T-cell (primary cell): ENCODE data around the gene SUFU. TPM values are rescaled to one million over a fixed set of nuclear protein-coding genes. Genes with fewer than 3 reads are reported as not detected.

ENCODE experiments used
- ATAC-seq, 4 experiments: fragments of 200-7000 bp in 3 of 4; fragments of 150-1000 bp in 1 of 4; cut with Tn5 transposase; replicated peaks in 1 of 4; 1 replicate in 3 of 4; 2 replicates in 1 of 4; pipeline ENCODE4 v1.10.0; 2021; ENCODE audit warnings: moderate library complexity in 3 of 4, mild to moderate bottlenecking in 2 of 4, moderate number of reproducible peaks in 1 of 4
- CTCF ChIA-PET, 2 donors: fragments of 300-600 bp; sonication (Branson Sonifier 250); formaldehyde crosslinking; loops; one replicate each; lab custom pipeline; 2022; ENCODE audit warnings: antibody characterized with exemption in 2 of 2; lab: Charles Lee
- POLR2A ChIA-PET, 2 donors: fragments of 300-600 bp; sonication (Branson Sonifier 250); formaldehyde crosslinking; loops; one replicate each; lab custom pipeline; 2022; ENCODE audit warnings: antibody characterized with exemption in 2 of 2; lab: Charles Lee
- DNase-seq, 35 experiments: peaks; one replicate each; pipeline versions ENCODE4 v3.0.0 to v3.0.0-alpha.2; 2013 to 2023
- H3K27ac ChIP-seq: one replicate; pipeline ENCODE4 v1.5.1; 2013; ENCODE audit warnings: low read length
- H3K27me3 ChIP-seq, 2 experiments: replicated peaks in 1 of 2; 1 replicate in 1 of 2; 2 replicates in 1 of 2; pipeline versions ENCODE4 v1.6.1 to v1.7.0; 2013; ENCODE audit warnings: low read length in 1 of 2, mixed read lengths in 1 of 2; ENCODE audit not compliant: control insufficient read depth in 2 of 2, insufficient read depth in 2 of 2; ENCODE audit errors: extremely low read depth in 1 of 2
- H3K36me3 ChIP-seq, 2 donors: 1 replicate in 1 of 2; 2 replicates in 1 of 2; pipeline versions ENCODE4 v1.6.1 to v1.7.0; 2013; ENCODE audit warnings: low read length in 1 of 2; ENCODE audit not compliant: control insufficient read depth in 2 of 2, insufficient read depth in 1 of 2; ENCODE audit errors: extremely low read depth in 1 of 2
- H3K4me1 ChIP-seq, 2 experiments: 1 replicate in 1 of 2; 2 replicates in 1 of 2; pipeline versions ENCODE4 v1.6.1 to v1.7.0; 2013; ENCODE audit warnings: low read length in 2 of 2, mixed read lengths in 1 of 2; ENCODE audit not compliant: insufficient read depth in 2 of 2, control insufficient read depth in 1 of 2; ENCODE audit errors: extremely low read depth in 1 of 2
- H3K4me3 ChIP-seq, 2 donors: 1 replicate in 1 of 2; 2 replicates in 1 of 2; pipeline versions ENCODE4 v1.5.1 to v1.7.0; 2013; ENCODE audit warnings: mild to moderate bottlenecking in 2 of 2, low read length in 1 of 2, moderate library complexity in 1 of 2; ENCODE audit not compliant: control insufficient read depth in 1 of 2; ENCODE audit errors: extremely low read depth in 1 of 2
- H3K9me3 ChIP-seq: 2 replicates; pipeline ENCODE4 v1.7.0; 2013
- H3K27ac Mint-ChIP-seq, 2 donors: one replicate each; pipeline ENCODE4 v1.8.0; 2020 to 2021; ENCODE audit warnings: mild to moderate bottlenecking in 2 of 2, mixed read lengths in 2 of 2
- H3K27me3 Mint-ChIP-seq, 2 donors: one replicate each; pipeline ENCODE4 v1.8.0; 2021 to 2022; ENCODE audit warnings: mixed read lengths in 2 of 2
- H3K36me3 Mint-ChIP-seq: one replicate; pipeline ENCODE4 v1.8.0; 2021; ENCODE audit warnings: mixed read lengths
- H3K4me1 Mint-ChIP-seq, 3 donors: one replicate each; pipeline ENCODE4 v1.8.0; 2020 to 2022; ENCODE audit warnings: mixed read lengths in 3 of 3, mild to moderate bottlenecking in 1 of 3
- H3K4me3 Mint-ChIP-seq, 3 donors: one replicate each; pipeline ENCODE4 v1.8.0; 2020 to 2022; ENCODE audit warnings: mild to moderate bottlenecking in 3 of 3, mixed read lengths in 3 of 3, moderate library complexity in 3 of 3
- H3K9me3 Mint-ChIP-seq, 3 donors: one replicate each; pipeline ENCODE4 v1.8.0; 2020 to 2022; ENCODE audit warnings: mixed read lengths in 3 of 3
- WGBS: methylation state at CpG from one replicate; pipeline ENCODE4 v1.1.5; 2013; ENCODE audit warnings: missing lambda C conversion rate; ENCODE audit not compliant: insufficient coverage; 5-methylcytosine and 5-hydroxymethylcytosine counted together
- total RNA-seq, 35 experiments: library from RNA in 6 of 35; stranded (reverse) in 6 of 35; fragments of 120-200 nt in 1 of 35; gene quantifications; one replicate each; pipeline versions ENCODE4 v1.2.1 to v1.2.4 and lab custom pipeline; 2013 to 2026

SUFU gene
- total RNA-seq, 5 donors from 2014 or later (not counting 1 experiment from before 2014, with no cell fraction given), result 13.2 to 16.4 (median 15.4) TPM

DNA sequence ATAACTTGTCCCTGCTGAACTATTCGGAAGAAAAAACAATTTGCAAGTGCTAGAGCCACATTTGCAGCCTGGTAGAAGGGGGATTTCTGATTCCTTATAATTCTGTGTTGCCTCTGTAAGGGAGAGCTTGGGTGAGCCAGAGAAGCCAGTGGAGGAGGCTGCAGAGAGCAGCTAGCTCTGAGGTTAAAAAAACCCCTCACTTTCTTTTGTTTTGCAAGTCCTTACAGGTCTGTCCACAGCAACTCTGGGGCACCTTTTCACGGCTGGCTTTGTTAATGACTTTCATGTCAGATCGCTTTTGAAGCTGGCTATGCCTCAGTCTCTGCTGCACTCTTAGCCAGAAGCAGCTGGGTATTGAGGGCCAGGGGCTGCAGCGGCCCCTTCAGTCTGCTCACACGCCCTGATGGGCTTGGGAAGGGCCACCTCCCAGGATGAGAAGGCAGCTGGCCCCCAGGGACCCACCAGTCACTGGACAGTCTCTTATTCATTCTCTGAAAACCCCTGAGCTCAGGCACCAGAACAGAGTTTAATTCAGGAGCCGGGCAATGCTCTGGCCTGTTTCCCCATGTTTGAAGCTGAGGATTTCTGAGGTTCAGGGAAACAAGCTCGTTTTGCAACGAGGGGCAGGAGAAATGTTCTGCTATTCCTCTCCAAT is 171.4 kb downstream of the SUFU start:
- no peaks in the 10 kb centered on the region for H3K27me3 ChIP-seq
- ChIA-PET POLR2A (interaction anchor here (0.5 to 1.2 kb wide), 4 partner anchors 32 to 91 kb away, joined by 3 to 5 read pairs (median 3); partner anchors contain the start of gene ARL3 (in 1 of the 2)), CTCF (interaction anchor here (0.5 to 1.7 kb wide), 5 partner anchors 11 to 61 kb away, joined by 3 to 4 read pairs (median 3); no protein-coding TSS in a partner anchor)
- H3K4me3 Mint-ChIP-seq, result peak overlapping the region; percentile 72 to 78 (median 74)
- H3K9me3 Mint-ChIP-seq, result no peaks in the 10 kb centered on the region
- H3K4me3 ChIP-seq, result peak overlapping the region; percentile 6 to 35
- DNase-seq, result peak in 1 of 35 experiments; percentile 45
- no peaks in the 10 kb centered on the region for H3K9me3 ChIP-seq
- H3K4me1 ChIP-seq, result peaks cover 30 to 43% of the 10 kb centered on the region in 2 experiments
- H3K36me3 Mint-ChIP-seq, result peaks cover 2% of the 10 kb centered on the region
- WGBS, result 84% methylated on average over 5 of the region's 8 CpGs
- peaks cover 42 to 60% (median 50%) of the 10 kb centered on the region in 3 donors for H3K4me1 Mint-ChIP-seq
- no peaks in the 10 kb centered on the region for H3K36me3 ChIP-seq
- peak overlapping the region; percentile 90 to 96 for H3K27ac Mint-ChIP-seq
- H3K27ac ChIP-seq, result peak overlapping the region; percentile 67
- no peak for ATAC-seq
- no peaks in the 10 kb centered on the region for H3K27me3 Mint-ChIP-seq

- no peaks in the 10 kb centered on the region for H3K27me3 ChIP-seq
- H3K27ac ChIP-seq, result peak overlapping the region; percentile 67
- peak overlapping the region in 1 of 2 donors; percentile 12 for H3K4me3 ChIP-seq
- ChIA-PET CTCF (interaction anchor here in 1 of 2 donors (0.6 to 1.7 kb wide), 5 partner anchors 12 to 277 kb away, joined by 3 to 4 read pairs (median 3); partner anchors contain the start of genes ARL3 and SFXN2), POLR2A (interaction anchor here (0.5 to 1.2 kb wide), 5 partner anchors 9 to 91 kb away, joined by 3 to 5 read pairs (median 3); partner anchors contain the start of gene ARL3 (in 1 of the 2))
- Mint-ChIP-seq H3K4me1 (peaks cover 42 to 62% (median 50%) of the 10 kb centered on the region in 3 donors), H3K27ac (peak overlapping the region; percentile 90 to 96), H3K9me3 (no peaks in the 10 kb centered on the region), H3K4me3 (peak overlapping the region in 2 of 3 donors; percentile 21 to 78), H3K27me3 (no peaks in the 10 kb centered on the region), H3K36me3 (peaks cover 5% of the 10 kb centered on the region)
- peak in 1 of 35 experiments; percentile 38 for DNase-seq
- peaks cover 30 to 42% of the 10 kb centered on the region in 2 experiments for H3K4me1 ChIP-seq
- 65% methylated on average over 7 of the region's 16 CpGs for WGBS
- no peaks in the 10 kb centered on the region for H3K36me3 ChIP-seq
- ATAC-seq, result no peak
- no peaks in the 10 kb centered on the region for H3K9me3 ChIP-seq
Observed at GRCh38 chr10:102675666-102676533, 172.1 kb downstream of the SUFU start.

- Mint-ChIP-seq H3K27me3 (no peaks in the 10 kb centered on the region), H3K9me3 (no peaks in the 10 kb centered on the region), H3K27ac (peak overlapping the region; percentile 72 to 96), H3K4me3 (peak overlapping the region in 1 of 3 donors; percentile 78), H3K36me3 (peaks cover 7% of the 10 kb centered on the region), H3K4me1 (peaks cover 47 to 67% (median 53%) of the 10 kb centered on the region in 3 donors)
- WGBS, result 86% methylated on average over 1 of the region's 9 CpGs
- no peak for ATAC-seq
- H3K36me3 ChIP-seq, result no peaks in the 10 kb centered on the region
- ChIA-PET CTCF (interaction anchor here in 1 of 2 donors (0.6 to 0.8 kb wide), 3 partner anchors 18 to 278 kb away, joined by 3 to 4 read pairs (median 3); partner anchors contain the start of genes ARL3 and SFXN2), POLR2A (interaction anchor here (0.7 to 1.1 kb wide), 2 partner anchors 10 to 31 kb away, joined by 3 to 4 read pairs; no protein-coding TSS in a partner anchor)
- H3K27ac ChIP-seq, result no peak overlapping the region
- DNase-seq, result no peak
- H3K4me1 ChIP-seq, result peaks cover 34 to 46% of the 10 kb centered on the region in 2 experiments
- no peaks in the 10 kb centered on the region for H3K27me3 ChIP-seq
- H3K4me3 ChIP-seq, result no peak overlapping the region
- no peaks in the 10 kb centered on the region for H3K9me3 ChIP-seq
Observed at GRCh38 chr10:102676534-102677315, 173.0 kb downstream of the SUFU start.

DNA sequence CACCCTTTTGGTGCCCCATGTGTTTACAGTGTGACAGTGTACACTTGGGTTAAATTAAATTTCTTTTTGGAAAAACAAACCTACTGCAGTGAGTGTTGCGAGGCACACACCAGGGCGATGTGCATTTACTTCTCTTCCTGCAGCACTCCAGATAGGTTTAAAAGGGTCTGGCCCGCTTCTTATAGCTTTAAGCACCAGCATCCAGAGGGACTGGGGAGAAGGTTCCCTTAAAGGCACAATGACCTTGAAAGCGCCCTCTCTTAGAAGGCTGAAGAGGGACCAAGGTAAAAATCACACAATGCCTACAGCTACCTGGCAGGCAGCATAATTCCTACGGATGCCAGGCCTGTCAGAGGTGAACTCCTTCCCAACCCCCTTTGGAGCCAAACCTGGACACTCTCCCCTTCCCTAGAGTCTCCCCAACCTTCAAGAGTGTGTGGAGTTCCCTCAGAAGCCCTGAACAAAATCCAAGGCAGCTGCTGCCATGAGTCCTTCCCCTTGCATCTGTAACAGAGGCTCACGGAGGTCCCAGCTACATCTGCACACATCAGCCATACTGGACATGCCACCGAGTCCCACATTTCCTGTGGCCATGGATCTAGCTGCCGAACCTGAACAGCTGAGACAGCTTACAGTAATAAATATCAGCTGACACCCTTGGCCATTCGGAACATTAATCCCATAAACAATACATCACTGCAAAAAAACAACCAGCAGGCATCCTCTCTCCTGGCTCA is 173.7 kb downstream of the SUFU start:
- no peaks in the 10 kb centered on the region for H3K9me3 Mint-ChIP-seq
- Histone ChIP-seq H3K9me3 (no peaks in the 10 kb centered on the region), H3K4me1 (peaks cover 40 to 53% of the 10 kb centered on the region in 2 experiments), H3K27ac (no peak overlapping the region), H3K4me3 (no peak overlapping the region), H3K36me3 (peaks cover 0 to 4% of the 10 kb centered on the region in 2 donors), H3K27me3 (no peaks in the 10 kb centered on the region)
- no peaks in the 10 kb centered on the region for H3K27me3 Mint-ChIP-seq
- no peak for ATAC-seq
- DNase-seq, result no peak
- peak overlapping the region; percentile 27 to 66 for H3K27ac Mint-ChIP-seq
- H3K4me3 Mint-ChIP-seq, result no peak overlapping the region
- POLR2A ChIA-PET, result interaction anchor here in 1 of 2 donors (0.6 to 0.9 kb wide), 2 partner anchors 9 to 226 kb away, joined by 3 read pairs; partner anchors contain the start of gene C10orf95
- WGBS, result 93% methylated on average over 8 of the region's 9 CpGs
- peaks cover 55 to 73% (median 60%) of the 10 kb centered on the region in 3 donors for H3K4me1 Mint-ChIP-seq
- CTCF ChIA-PET, result interaction anchor here in 1 of 2 donors (0.6 kb wide), 2 partner anchors 22 to 872 kb away, joined by 3 to 4 read pairs; no protein-coding TSS in a partner anchor
- H3K36me3 Mint-ChIP-seq, result peaks cover 13% of the 10 kb centered on the region

DNA sequence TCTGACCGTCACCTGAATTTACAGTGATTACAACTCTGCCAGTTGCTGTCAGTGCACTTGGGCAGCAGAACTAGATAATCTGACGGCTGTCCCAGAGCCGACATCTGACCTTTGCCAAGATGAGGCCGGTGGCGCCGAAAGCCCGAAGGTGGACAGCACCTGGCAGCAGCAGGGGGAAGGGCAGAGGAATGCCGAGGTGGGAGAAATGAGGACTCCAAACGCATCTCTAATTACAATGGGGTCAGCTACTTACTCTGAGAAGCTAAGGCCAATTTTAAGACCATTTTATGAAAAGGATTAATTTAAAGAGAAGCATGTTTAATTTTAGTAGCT is 174.3 kb downstream of the SUFU start:
- peaks cover 0 to 4% of the 10 kb centered on the region in 2 donors for H3K36me3 ChIP-seq
- POLR2A ChIA-PET, result interaction anchor here in 1 of 2 donors (0.6 to 0.9 kb wide), 2 partner anchors 8 to 226 kb away, joined by 3 read pairs; partner anchors contain the start of gene C10orf95
- DNase-seq, result no peak
- Mint-ChIP-seq H3K4me3 (no peak overlapping the region), H3K36me3 (peaks cover 13% of the 10 kb centered on the region), H3K27me3 (no peaks in the 10 kb centered on the region), H3K27ac (peak overlapping the region in 1 of 2 donors; percentile 27), H3K4me1 (peaks cover 55 to 69% (median 56%) of the 10 kb centered on the region in 3 donors), H3K9me3 (no peaks in the 10 kb centered on the region)
- ATAC-seq, result no peak
- peaks cover 40 to 49% of the 10 kb centered on the region in 2 experiments for H3K4me1 ChIP-seq
- no peaks in the 10 kb centered on the region for H3K9me3 ChIP-seq
- CTCF ChIA-PET, result interaction anchor here in 1 of 2 donors (0.6 kb wide), 2 partner anchors 21 to 872 kb away, joined by 3 to 4 read pairs; no protein-coding TSS in a partner anchor
- WGBS, result 97% methylated on average over 9 of the region's 9 CpGs
- H3K27ac ChIP-seq, result no peak overlapping the region
- no peak overlapping the region for H3K4me3 ChIP-seq
- no peaks in the 10 kb centered on the region for H3K27me3 ChIP-seq
